Glomerular endothelial cell (primary cell): Measurements from ENCODE around the gene PRRG4. TPM values are rescaled to one million over a fixed set of nuclear protein-coding genes. Genes with fewer than 3 reads are reported as not detected.
A peak's percentile ranks its signal among the peaks of the same experiment; 100 is the strongest.
"Not testable (repeated sequence)": the region's sequence is repeated elsewhere in the genome, so short reads cannot be mapped to it uniquely, and the experiment has no call there.

Source experiments
- DNase-seq: peaks from one replicate; pipeline ENCODE4 v3.0.0-alpha.2; 2011; ENCODE audit warnings: low read depth, low spot score; ENCODE audit errors: extremely low read depth
- total RNA-seq: library from RNA; depleted of rRNA; stranded (reverse); fragments of >200 nt; gene quantifications from 2 replicates; pipeline ENCODE4 v1.2.3, GENCODE V29; 2015

Gene PRRG4
- total RNA-seq, 1 donor from 2014 or later, result 0.88 TPM

GRCh38 chr11:32884770-32885384, 55.1 kb downstream of the PRRG4 start:
- no peak for DNase-seq

DNA sequence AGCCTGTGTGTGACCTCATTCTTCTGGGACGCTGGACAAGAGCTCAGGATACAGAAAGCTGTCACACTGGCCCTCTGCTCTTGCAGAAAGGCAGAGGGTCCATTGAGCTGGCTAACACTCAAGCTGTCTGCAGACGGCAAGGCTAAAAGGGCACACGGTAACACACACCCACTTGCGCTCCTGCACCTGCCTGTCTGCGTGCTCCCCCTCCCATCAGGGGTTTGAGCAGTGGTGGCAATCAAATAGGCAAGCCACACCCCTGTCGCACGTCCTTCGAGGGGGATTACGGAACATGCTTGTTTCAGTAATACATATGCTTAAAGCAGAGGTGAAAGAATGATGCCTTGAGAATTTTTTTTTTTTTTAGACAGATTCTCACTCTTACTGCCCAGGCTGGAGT, 55.8 kb downstream of the PRRG4 start:
- DNase-seq, result no peak

DNA sequence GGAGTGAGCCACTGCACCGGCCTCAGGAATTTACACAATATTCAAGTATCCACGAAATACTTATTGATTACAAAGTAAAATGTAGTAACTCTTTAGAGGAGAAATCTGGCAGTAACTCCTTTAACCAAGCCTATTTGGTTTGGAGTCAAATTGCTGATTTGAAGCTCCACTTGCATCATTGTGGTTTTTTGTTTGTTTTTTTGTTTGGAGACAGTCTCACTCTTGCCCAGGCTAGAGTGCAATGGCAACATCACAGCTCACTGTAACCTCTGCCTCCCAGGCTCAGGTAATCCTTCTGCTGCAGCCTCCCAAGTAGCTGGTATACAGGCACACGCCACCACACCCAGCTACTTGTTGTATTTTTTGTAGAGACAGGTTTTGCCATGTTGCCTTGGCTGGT, 56.5 kb downstream of the PRRG4 start:
- DNase-seq, result no peak

DNA sequence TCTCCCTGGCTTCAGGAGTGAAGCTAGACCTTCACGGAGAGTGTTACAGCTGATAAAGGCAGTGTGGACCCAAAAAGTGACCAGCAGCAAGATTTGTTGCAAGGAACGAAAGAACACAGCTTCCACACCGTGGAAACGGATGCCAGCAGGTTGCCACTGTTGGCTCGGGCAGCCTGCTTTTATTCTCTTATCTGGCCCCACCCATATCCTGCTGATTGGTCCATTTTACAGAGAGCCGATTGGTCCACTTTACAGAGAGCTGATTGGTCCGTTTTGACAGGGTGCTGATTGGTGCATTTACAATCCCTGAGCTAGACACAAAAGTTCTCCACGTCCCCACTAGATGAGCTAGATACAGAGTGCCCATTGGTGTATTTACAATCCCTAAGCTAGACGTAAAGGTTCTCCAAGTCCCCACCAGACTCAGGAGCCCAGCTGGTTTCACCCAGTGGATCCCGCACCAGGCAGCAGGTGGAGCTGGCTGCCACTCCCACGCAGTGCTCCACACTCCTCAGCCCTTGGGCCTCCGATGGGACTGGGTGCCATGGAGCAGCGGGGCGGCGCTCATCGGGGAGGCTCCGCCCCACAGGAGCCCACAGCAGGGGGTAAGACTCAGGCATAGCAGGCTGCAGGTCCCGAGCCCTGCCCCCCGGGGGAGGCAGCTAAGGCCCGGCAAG, 58.1 kb downstream of the PRRG4 start:
- not testable (repeated sequence) for DNase-seq

GRCh38 chr11:32888384-32888710, 58.6 kb downstream of the PRRG4 start:
- not testable (repeated sequence) for DNase-seq

- no peak for DNase-seq
These were observed 59.1 kb downstream of the PRRG4 start for GRCh38 chr11:32888805-32889204.

DNA sequence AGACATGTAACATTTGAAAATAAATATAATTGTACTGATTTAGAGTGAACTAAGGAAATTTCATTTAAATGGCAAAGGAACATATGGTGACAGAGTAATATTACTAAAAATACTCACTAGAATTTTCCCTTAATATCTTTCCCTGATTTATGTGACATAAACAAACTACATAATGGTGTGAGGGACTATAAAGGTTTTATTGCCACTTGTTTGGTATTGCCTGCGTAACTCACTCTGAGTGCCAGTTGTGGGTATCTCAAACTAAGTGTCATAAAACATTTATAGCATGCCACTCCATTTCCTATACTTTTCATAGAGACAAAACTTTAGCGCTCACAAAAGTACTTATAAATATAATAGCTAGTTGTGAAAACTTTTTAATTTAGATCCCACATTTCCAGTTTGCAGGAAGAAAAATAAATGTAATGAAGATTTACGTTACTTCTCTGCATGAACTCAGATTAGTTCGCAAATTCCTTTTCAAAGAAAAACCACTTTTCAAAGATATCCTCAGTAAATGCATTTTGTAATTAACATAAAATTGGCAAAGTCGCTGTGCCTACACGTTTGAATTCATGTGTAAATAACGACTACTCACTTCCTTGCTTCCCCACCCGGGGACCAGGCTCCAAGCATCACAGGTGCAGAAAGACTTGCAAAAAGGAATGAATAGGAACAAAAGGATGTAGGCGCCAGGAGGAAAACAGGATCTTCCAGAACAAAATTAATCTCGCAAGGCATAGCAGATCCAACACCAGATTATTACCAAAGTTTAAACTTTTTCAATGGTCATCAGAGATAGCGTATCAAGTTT, 61.3 kb downstream of the PRRG4 start:
- DNase-seq, result no peak

- no peak for DNase-seq
These were observed 62.1 kb downstream of the PRRG4 start for GRCh38 chr11:32891657-32892354.

DNA sequence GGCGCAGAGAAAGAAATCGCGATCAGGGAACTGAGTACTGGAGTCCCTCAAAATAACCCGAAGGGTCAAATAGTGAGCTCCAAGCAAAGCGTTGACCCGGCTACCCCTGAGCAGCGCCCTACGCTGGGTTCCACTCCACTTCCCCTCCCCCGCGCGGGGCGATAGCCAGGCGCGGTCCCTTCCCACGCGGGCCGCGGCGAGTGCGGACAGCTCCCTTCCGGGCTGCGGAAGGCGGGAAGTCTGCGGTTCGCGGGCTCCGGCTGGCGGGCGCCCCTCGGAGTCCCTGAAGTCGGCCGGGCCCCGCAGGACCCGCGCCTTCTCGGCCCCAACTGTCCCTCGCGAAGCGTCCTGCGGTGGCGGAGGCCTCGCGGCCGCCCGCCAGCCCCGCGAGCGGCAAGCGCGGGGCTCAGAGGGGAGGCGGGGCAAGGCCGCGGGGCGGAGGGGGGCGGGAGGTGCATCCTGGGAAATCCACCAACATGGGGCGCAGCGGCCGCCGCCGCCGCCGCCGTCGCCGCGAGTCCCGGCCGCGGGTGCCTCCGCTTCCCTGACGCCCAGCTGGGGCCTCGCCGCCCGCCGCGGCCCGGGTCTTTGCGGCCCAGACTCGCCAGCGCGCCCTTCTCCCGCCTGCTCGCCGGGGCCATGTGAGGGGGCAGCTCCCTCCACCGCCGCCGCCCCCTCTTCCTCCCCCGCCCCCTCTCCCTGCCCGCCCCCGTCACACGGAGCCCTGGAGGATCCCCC, 62.8 kb downstream of the PRRG4 start, which contains the start of gene QSER1:
QSER1 (plus strand) TSS at position 457 of the 738 bp plus-strand sequence. CDS start 315 bp downstream, outside the sequence.
- DNase-seq, result no peak

GRCh38 chr11:32893093-32893342, 63.3 kb downstream of the PRRG4 start:
- DNase-seq, result no peak

DNA sequence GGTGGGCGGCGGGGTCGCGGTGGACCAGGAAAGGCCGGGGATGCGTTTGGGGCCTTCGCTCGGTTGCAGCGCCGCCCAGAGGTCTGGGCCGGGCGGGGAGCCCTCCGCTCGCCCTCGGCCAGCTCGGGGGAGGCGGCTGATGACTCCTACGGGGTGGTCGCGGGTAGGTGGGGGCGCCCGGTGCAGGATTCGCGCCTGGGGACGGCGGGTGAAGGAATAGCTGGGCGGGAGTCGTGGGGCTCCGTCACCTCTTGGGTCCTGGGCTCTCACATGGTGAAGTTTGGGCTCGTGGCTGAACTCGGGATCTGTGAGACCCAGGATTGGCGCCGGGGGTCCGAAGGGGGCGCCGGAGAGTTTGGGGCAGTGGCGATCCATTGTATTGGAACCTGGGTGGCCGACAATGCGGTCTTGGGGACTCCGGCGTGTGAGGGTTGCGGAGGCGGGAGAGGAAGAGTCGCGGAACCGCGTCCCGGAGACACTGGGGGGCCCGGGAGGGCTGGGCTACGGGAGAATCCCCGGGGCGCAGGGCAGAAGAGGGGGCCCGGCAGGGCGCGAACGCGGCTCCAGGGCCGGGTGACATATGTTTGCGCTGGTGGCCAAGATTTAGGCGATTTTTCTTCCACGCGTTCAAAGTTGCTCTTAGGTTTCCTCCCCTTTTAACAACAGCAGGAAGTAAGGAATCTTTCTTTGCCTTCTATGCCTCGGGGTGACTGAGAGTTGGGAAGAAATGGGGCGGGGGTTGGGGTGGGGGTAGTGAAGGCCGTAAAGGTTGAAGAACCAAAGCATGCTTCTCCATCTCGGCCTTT, 63.8 kb downstream of the PRRG4 start:
- DNase-seq, result no peak

- DNase-seq, result peak; percentile 51
These were observed 64.6 kb downstream of the PRRG4 start for GRCh38 chr11:32894149-32894827.

DNA sequence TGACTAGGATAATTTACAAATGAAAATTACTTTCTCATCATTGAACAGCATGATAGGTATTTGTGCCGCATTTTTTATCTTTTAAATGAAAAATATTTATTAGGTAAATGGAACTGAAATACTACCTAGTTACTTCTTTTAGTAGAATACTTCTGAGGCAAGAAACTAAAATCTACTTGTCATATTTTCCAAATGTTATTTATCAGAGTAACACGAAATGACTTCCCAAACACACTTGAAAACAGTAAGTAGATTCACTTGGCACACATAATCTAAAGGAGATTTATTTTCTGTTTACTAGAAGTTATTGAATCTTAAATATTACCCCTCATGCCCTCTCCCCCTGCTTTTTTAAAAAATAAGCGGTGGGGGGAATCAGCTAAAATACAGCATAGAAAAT, 65.2 kb downstream of the PRRG4 start:
- no peak for DNase-seq

- DNase-seq, result no peak
These were observed 65.7 kb downstream of the PRRG4 start for GRCh38 chr11:32895471-32895870.

DNA sequence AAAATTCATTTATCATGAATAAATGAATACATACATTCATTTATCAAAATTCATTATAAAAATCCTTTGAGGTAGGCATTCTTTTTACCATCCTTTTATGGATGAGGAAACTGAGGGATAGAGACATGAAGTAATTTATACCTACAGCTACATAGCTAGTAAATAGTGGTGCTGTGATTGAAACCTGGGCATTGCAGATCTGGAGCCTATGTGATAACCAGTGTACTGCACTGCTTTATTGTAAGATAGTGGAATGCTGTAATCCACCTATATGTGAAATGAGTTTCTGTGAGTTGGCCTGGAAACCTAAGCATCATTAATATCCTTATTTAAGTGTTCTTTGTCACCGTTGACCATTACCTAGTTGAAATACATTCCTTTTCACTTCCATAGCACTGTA, 67.4 kb downstream of the PRRG4 start:
- DNase-seq, result no peak

- no peak for DNase-seq
These were observed 69.7 kb downstream of the PRRG4 start for GRCh38 chr11:32899438-32899837.

- no peak for DNase-seq
These were observed 72.5 kb downstream of the PRRG4 start for GRCh38 chr11:32902089-32902665.

DNA sequence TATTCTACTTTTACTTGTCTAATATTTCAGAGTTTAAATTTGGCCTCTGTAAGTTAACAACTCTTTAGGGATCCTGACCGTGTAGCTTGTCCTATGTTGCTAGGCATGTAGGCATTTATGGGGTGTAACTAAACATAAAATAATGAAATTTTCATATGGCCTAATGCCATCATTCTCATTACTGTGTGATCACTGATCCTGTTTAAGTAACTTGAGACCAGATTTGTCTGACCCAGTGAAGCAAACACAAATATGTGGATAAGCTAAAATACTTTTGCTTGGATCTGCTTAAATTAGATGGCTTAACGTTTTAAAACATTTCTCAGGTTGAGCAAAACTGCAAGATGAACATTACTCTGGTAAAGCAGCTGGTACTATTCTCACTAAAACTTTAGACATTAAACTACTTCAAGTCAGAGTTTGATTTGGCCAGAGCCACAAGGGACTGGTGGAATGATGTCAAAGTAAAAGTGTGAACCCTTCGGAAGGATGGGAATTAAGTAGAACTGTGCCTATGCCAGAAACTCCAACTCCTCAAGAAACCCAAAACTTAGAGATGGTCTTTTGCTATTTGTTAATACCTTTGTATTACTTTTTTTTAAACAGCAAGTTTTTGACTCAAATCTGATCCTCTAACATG, 75.4 kb downstream of the PRRG4 start:
- no peak for DNase-seq
